Hematopoietic multipotent progenitor cell treated with erythropoietin and hydrocortisone succinate and interleukin-3 and kit ligand, for 15 days (in vitro differentiated cells): ENCODE data around the gene ESPNL.
"Not testable (repeated sequence)": the region's sequence is repeated elsewhere in the genome, so short reads cannot be mapped to it uniquely, and the experiment has no call there.

ENCODE experiments used
- DNase-seq: peaks from one replicate; pipeline ENCODE4 v3.0.0-alpha.2; 2015; ENCODE audit warnings: low spot score

Gene ESPNL

DNA sequence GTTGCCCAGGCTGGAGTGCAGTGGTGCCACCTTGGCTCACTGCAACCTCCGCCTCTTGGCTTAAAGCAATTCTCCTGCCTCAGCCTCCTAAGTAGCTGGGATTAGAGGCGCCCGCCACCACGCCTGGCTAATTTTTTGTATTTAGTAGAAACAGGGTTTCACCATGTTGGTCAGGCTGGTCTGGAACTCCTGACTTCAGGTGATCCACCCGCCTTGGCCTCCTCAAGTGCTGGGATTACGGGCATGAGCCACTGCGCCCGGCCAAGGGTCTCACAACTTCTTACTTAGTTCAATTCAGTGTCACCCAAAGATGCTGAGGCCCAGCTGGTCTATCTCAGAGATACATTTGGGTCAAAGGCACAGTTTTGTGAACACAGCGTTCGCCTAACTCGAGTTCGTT, 15.6 kb downstream of the ESPNL start:
- DNase-seq: not testable (repeated sequence)

- DNase-seq: no peak
Observed at GRCh38 chr2:238116298-238117198, 16.4 kb downstream of the ESPNL start.

- DNase-seq: no peak
Observed at GRCh38 chr2:238117199-238118154, 17.3 kb downstream of the ESPNL start.

- no peak for DNase-seq
Observed at GRCh38 chr2:238119756-238120462, 19.8 kb downstream of the ESPNL start.

- DNase-seq: no peak
Observed at GRCh38 chr2:238120463-238121298, 20.5 kb downstream of the ESPNL start.

- DNase-seq: no peak
Observed at GRCh38 chr2:238121511-238122286, 21.6 kb downstream of the ESPNL start.

GRCh38 chr2:238122287-238123217, 22.4 kb downstream of the ESPNL start:
- no peak for DNase-seq

- no peak for DNase-seq
Observed at GRCh38 chr2:238123218-238123971, 23.3 kb downstream of the ESPNL start.

DNA sequence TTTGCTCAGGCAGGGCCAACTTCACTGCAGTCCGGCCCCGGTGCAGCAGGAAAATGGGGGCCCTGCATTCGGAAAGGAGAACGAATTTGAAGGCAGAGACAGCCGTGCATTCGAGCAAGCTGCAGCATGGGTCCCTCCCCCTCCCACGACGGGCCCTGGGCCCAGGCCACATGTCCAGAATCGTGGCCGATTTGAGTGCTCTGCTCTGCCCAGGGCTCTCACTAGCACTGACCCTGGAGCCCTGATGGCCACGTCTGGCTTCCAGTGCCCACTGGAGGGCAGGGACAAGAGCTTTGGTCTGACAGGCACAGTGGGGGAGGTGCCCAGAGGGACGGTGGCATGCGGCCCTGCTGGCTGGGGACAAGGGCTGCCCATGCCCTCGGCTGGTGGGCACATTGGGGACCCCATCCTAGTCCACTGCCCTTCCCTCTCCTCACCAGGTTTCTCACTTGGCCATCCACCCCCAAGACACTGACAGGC, 23.9 kb downstream of the ESPNL start:
- DNase-seq: no peak

- DNase-seq: no peak
Observed at GRCh38 chr2:238124488-238125126, 24.5 kb downstream of the ESPNL start.

GRCh38 chr2:238125127-238125885, 25.2 kb downstream of the ESPNL start:
- DNase-seq: no peak

DNA sequence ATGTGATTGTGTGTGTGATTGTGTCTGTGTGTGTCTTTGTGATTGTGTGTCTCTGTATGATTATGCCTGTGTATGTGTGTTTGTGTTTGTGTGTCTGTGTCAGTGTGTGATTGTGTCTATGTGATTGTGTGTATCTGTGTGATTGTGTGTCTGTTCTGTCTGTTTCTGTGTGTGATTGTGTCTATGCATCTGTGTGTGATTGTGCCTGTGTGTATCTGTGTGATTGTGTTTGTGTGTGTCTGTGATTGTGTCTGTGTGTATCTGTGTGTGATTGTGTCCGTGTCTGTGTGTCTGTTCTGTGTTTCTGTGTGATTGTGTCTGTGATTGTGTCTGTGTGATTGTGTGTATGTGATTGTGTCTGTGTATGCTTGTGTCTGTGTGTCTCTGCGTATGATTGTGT, 26.2 kb downstream of the ESPNL start:
- no peak for DNase-seq

GRCh38 chr2:238126775-238127164, 26.6 kb downstream of the ESPNL start:
- DNase-seq: no peak

DNA sequence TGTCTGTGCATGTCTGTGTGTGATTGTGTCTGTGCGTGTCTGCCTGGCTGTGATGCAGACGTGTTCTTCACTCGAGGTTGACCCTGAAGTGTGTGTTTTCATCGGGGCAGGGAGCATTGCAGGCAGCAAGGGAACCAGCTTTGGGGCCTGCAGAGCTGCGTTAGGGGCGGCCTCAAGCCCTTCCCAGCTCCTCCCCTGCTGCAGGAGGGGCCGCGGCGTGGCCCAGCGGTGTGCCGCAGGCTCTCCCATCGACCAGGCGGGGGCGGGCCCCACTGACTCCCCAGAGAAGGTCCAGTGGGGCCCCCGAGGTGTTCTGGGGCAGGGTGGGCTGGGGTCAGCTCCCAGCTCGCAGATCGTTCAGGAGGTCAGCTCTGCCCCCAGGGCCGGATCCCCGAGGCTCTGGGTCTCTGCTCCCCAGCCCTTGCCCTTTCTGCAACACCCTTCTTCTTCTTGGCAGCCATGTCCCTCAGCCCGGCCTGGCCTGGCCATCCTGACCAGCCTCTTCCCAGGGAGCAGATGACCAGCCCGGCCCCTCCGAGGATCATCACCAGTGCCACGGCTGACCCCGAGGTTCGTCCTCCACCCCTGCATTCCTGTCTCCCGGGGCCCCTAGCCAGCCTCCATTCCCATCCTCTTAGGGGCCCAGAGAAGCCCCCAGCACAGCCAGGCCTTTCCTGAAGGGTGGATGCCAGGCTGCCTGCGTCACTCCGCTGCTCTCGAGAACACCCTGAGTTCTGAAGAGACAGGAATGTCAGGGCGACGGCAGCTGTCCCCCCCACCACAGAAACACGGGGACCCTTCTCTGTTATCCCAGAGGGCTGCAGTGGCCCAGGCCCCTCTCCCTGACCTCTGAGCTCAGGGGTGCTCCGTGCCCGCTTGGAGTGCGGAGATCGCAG, 27.3 kb downstream of the ESPNL start:
- no peak for DNase-seq

DNA sequence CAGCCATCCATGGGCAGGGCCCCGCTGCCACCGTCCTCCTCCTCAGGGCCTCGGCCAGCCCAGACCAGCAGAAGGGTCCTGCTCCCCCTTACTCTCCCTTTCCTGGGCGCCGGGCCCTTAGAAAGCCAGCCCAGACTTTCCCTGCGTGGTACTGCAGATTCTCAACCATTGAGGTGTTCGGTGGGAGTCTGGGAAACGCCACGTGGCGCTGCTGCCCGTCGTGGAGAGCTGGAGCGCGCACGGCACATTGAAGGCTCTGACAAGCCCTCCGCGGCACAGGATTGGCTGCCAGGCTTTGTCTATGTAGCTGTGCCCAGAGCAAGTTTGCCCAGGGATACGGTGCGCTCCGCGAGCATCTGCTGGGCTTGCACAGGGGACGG, 27.9 kb downstream of the ESPNL start:
- no peak for DNase-seq

GRCh38 chr2:238128534-238129001, 28.4 kb downstream of the ESPNL start:
- DNase-seq: no peak
